Fibroblast of lung (primary cell): ENCODE results near the gene PHLDB1. TPM values are rescaled to one million over a fixed set of nuclear protein-coding genes. Genes with fewer than 3 reads are reported as not detected.
"Not testable (repeated sequence)": the region's sequence is repeated elsewhere in the genome, so short reads cannot be mapped to it uniquely, and the experiment has no call there.

Source experiments
- DNase-seq, 2 donors: peaks; one replicate each; pipeline versions ENCODE4 v3.0.0 to v3.0.0-alpha.2; 2010; ENCODE audit warnings: low read depth in 2 of 2
- H2AFZ ChIP-seq: 2 replicates; pipeline ENCODE4 v1.5.1; 2012; ENCODE audit warnings: low read length, control low read depth, inconsistent platforms
- H3K27ac ChIP-seq: 2 replicates; pipeline ENCODE4 v1.5.1; 2011; ENCODE audit warnings: low read length, control low read depth; ENCODE audit not compliant: insufficient read depth
- H3K27me3 ChIP-seq: 2 replicates; pipeline ENCODE4 v1.5.1; 2011; ENCODE audit warnings: mild to moderate bottlenecking, low read length; ENCODE audit not compliant: control insufficient read depth, insufficient read depth
- H3K36me3 ChIP-seq: 2 replicates; pipeline ENCODE4 v1.5.1; 2011; ENCODE audit warnings: low read length; ENCODE audit not compliant: control insufficient read depth, insufficient read depth
- H3K4me1 ChIP-seq: 2 replicates; pipeline ENCODE4 v1.5.1; 2011; ENCODE audit warnings: low read length; ENCODE audit not compliant: control insufficient read depth, insufficient read depth; ENCODE audit errors: extremely low read depth
- H3K4me2 ChIP-seq: 2 replicates; pipeline ENCODE4 v1.5.1; 2011; ENCODE audit warnings: low read length, control low read depth; ENCODE audit not compliant: insufficient read depth; ENCODE audit errors: extremely low read depth
- H3K4me3 ChIP-seq, 4 experiments: fragments of 200-600 bp in 1 of 4; sonication (generic) in 1 of 4; replicated peaks in 1 of 4; 2 replicates each; pipeline ENCODE4 v1.5.1; 2011 to 2016; ENCODE audit warnings: low read length in 4 of 4, low read depth in 3 of 4, mild to moderate bottlenecking in 3 of 4, control low read depth in 2 of 4, inconsistent platforms in 1 of 4, mixed read lengths in 1 of 4; ENCODE audit not compliant: insufficient read depth in 1 of 4; ENCODE audit errors: control extremely low read depth in 1 of 4
- H3K79me2 ChIP-seq: 2 replicates; pipeline ENCODE4 v1.5.1; 2012; ENCODE audit warnings: mild to moderate bottlenecking, low read length, inconsistent platforms; ENCODE audit not compliant: control insufficient read depth, insufficient read depth
- H3K9ac ChIP-seq: 2 replicates; pipeline ENCODE4 v1.5.1; 2011; ENCODE audit warnings: mild to moderate bottlenecking, low read length, control low read depth; ENCODE audit not compliant: insufficient read depth
- H3K9me3 ChIP-seq: 2 replicates; pipeline ENCODE4 v1.5.1; 2012; ENCODE audit warnings: low read depth, low read length; ENCODE audit not compliant: control insufficient read depth, insufficient read depth
- H4K20me1 ChIP-seq: 2 replicates; pipeline ENCODE4 v1.5.1; 2011; ENCODE audit warnings: low read length; ENCODE audit not compliant: control insufficient read depth, insufficient read depth; ENCODE audit errors: extremely low read depth
- CTCF ChIP-seq, 2 donors: IDR thresholded peaks in 1 of 2; conservative IDR thresholded peaks in 1 of 2; 1 replicate in 1 of 2; 2 replicates in 1 of 2; pipeline ENCODE4 v1.5.1; 2011 to 2012; ENCODE audit warnings: low read length in 2 of 2, control low read depth in 1 of 2, inconsistent platforms in 1 of 2, low read depth in 1 of 2, mild to moderate bottlenecking in 1 of 2
- EZH2 ChIP-seq: IDR thresholded peaks from 2 replicates; pipeline ENCODE4 v1.5.1; 2012; ENCODE audit warnings: low read length, control low read depth, mild to moderate bottlenecking; ENCODE audit errors: missing control alignments
- polyA plus RNA-seq, 2 donors: library from polyadenylated mRNA; depleted of rRNA in 1 of 2; stranded (reverse) in 1 of 2; unstranded in 1 of 2; fragments of >200 nt; gene quantifications; 2 replicates each; pipeline ENCODE4 v1.2.1, GENCODE V29; 2011 to 2012; ENCODE audit warnings: missing spikeins in 1 of 2
- total RNA-seq: library from RNA; depleted of rRNA; stranded (reverse); fragments of >200 nt; gene quantifications from 2 replicates; pipeline ENCODE4 v1.2.1, GENCODE V29; 2014

Gene PHLDB1
- total and polyA plus RNA-seq, 2 donors (not counting 1 experiment from before 2014, with no cell fraction given) = 51.4 to 59.0 TPM

- Histone ChIP-seq H3K9ac (no peak overlapping the region), H3K4me3 (no peak overlapping the region), H3K36me3 (no peaks in the 10 kb centered on the region), H3K4me2 (no peak overlapping the region), H3K9me3 (no peaks in the 10 kb centered on the region), H3K27me3 (no peaks in the 10 kb centered on the region), H2AFZ (no peak overlapping the region), H3K27ac (no peak overlapping the region), H3K4me1 (no peaks in the 10 kb centered on the region), H4K20me1 (no peaks in the 10 kb centered on the region), H3K79me2 (no peaks in the 10 kb centered on the region)
- TF ChIP-seq EZH2 (no peak), CTCF (conservative IDR thresholded peaks at IDR 0.05 in 1 of 2, IDR thresholded peaks at IDR 0.05 in 1 of 2; ENCODE audit: low read depth in 1 of 2, low read length in 2 of 2) (no peak)
- DNase-seq = no peak
Measured at GRCh38 chr11:118677977-118678376, 70.6 kb downstream of the PHLDB1 start.

- not testable (repeated sequence) for H3K36me3 ChIP-seq, H3K27me3 ChIP-seq, DNase-seq, H3K4me1 ChIP-seq, H3K9me3 ChIP-seq, H4K20me1 ChIP-seq, H3K4me2 ChIP-seq, H3K9ac ChIP-seq, H2AFZ ChIP-seq, H3K27ac ChIP-seq, H3K79me2 ChIP-seq, H3K4me3 ChIP-seq
- peak; percentile 24 to 25 for TF ChIP-seq CTCF (conservative IDR thresholded peaks at IDR 0.05 in 1 of 2, IDR thresholded peaks at IDR 0.05 in 1 of 2; ENCODE audit: low read depth in 1 of 2, low read length in 2 of 2)
Measured at GRCh38 chr11:118678908-118679307, 71.5 kb downstream of the PHLDB1 start.

- Histone ChIP-seq H3K4me2 (no peak within 1 kb of the TSS), H3K4me1 (no peaks in the 10 kb centered on the region), H2AFZ (no peak within 1 kb of the TSS), H3K4me3 (no peak within 1 kb of the TSS), H3K79me2 (no peaks in the 10 kb centered on the region), H3K27me3 (no peaks in the 10 kb centered on the region), H3K9ac (no peak within 1 kb of the TSS), H4K20me1 (no peaks in the 10 kb centered on the region), H3K9me3 (no peaks in the 10 kb centered on the region), H3K36me3 (no peaks in the 10 kb centered on the region), H3K27ac (no peak within 1 kb of the TSS)
- no peak for DNase-seq
- no peak for TF ChIP-seq EZH2
Measured at GRCh38 chr11:118679483-118679882, 72.1 kb downstream of the PHLDB1 start, which contains the start of gene TREH. TSS of gene TREH (minus strand) at chr11:118679650. CDS start at chr11:118679627, 23 bp downstream.
